ENCODE results near the gene CYP21A2. TPM values are rescaled to one million over a fixed set of nuclear protein-coding genes. Genes with fewer than 3 reads are reported as not detected.
"Not testable (repeated sequence)": the region's sequence is repeated elsewhere in the genome, so short reads cannot be mapped to it uniquely, and the experiment has no call there.

The CYP21A2 gene
- total and polyA plus RNA-seq, 2 donors (not counting 1 experiment from before 2014, with no cell fraction given): not detected

DNA sequence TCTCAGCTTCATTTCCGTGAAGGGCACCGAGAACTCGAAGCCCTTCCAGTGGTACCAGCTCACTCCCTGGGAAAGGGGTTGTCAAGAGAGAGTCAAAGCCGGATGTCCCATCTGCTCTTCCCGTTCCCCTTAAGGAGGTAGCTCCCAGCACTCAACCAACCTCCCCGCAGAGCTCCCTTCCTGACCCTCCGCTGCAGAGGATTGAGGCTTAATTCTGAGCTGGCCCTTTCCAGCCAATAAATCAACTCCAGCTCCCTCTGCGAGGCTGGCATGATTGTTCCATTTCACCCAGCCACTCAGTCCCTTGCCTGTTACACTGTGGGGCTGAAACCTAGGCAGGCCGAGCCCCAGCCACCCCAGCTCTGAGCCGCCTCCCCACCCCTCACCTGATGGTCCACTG is 3.2 kb downstream of the CYP21A2 start:
- CTCF ChIA-PET; H3K27ac Mint-ChIP-seq; POLR2A ChIA-PET; H4K20me1 ChIP-seq (ENCODE audit: control insufficient read depth, insufficient read depth, low read length, poor library complexity, severe bottlenecking); H3K27me3 Mint-ChIP-seq; H3K4me2 ChIP-seq (replicated peaks; ENCODE audit: low read depth, low read length, poor library complexity, severe bottlenecking); H3K9ac ChIP-seq (ENCODE audit: low read length); DNase-seq; ATAC-seq (ENCODE audit: low read depth); H3K9me3 Mint-ChIP-seq (ENCODE audit: insufficient read depth); H2AFZ ChIP-seq (ENCODE audit: insufficient read depth, low read depth, low read length, poor library complexity, severe bottlenecking); H3K4me3 Mint-ChIP-seq; H3K79me2 ChIP-seq (ENCODE audit: control insufficient read depth, insufficient read depth, low read length); H3K27ac ChIP-seq (ENCODE audit: low read length in 2 of 2); H3K4me1 ChIP-seq (ENCODE audit: control insufficient read depth in 2 of 2, insufficient read depth in 2 of 2, low read length in 2 of 2); H3K27me3 ChIP-seq (replicated peaks in 1 of 4; ENCODE audit: control extremely low read depth in 1 of 4, control insufficient read depth in 3 of 4, insufficient read depth in 4 of 4, low read length in 3 of 4); H3K9me3 ChIP-seq (ENCODE audit: control extremely low read depth in 1 of 3, control insufficient read depth in 2 of 3, insufficient read depth in 1 of 3, low read length in 2 of 3); H3K36me3 ChIP-seq (replicated peaks in 1 of 2; ENCODE audit: control extremely low read depth in 1 of 2, control insufficient read depth in 1 of 2, extremely low read depth in 1 of 2, insufficient read depth in 2 of 2, low read length in 1 of 2); H3K4me1 Mint-ChIP-seq; H3K4me3 ChIP-seq (ENCODE audit: control extremely low read depth in 1 of 5, extremely low read depth in 1 of 5, insufficient read depth in 1 of 5, low read depth in 2 of 5, low read length in 4 of 5): not testable (repeated sequence)
- WGBS (ENCODE audit: insufficient coverage): no CpG with 5 or more reads among the region's 10 CpGs
- intact Hi-C loops (cut with micrococcal nuclease): loop anchor here (10.0 kb wide), 2 partner anchors 113 to 753 kb away; partner anchors contain the start of genes PPT2 and PRRT1

DNA sequence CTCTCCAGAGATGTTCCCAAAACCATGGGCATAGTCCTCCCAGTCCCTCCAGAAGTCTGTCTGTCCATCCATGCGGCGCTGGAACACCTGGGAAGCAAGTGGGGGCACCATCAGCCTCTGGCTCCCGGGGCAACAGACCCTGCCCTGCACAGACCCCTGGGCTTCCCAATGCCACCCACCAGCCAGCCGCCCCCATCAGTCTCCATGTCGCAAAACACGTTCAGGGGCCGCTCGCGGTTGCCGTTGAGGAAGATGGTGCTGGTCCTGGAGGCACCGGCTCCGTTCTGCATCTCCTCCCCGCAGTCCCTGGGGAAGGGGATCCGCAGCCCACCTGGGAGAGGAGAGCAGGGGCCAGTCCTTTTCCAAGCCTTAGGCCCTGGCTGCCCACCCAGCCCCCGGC is 4.1 kb downstream of the CYP21A2 start:
- H3K4me1 Mint-ChIP-seq; CTCF ChIA-PET; DNase-seq; H3K27me3 Mint-ChIP-seq; H3K36me3 ChIP-seq (replicated peaks in 1 of 2; ENCODE audit: control extremely low read depth in 1 of 2, control insufficient read depth in 1 of 2, extremely low read depth in 1 of 2, insufficient read depth in 2 of 2, low read length in 1 of 2); H3K9me3 Mint-ChIP-seq (ENCODE audit: insufficient read depth); H3K4me1 ChIP-seq (ENCODE audit: control insufficient read depth in 2 of 2, insufficient read depth in 2 of 2, low read length in 2 of 2); H3K27ac ChIP-seq (ENCODE audit: low read length in 2 of 2); H3K4me3 Mint-ChIP-seq; H2AFZ ChIP-seq (ENCODE audit: insufficient read depth, low read depth, low read length, poor library complexity, severe bottlenecking); POLR2A ChIA-PET; H3K27ac Mint-ChIP-seq; H3K27me3 ChIP-seq (replicated peaks in 1 of 4; ENCODE audit: control extremely low read depth in 1 of 4, control insufficient read depth in 3 of 4, insufficient read depth in 4 of 4, low read length in 3 of 4); H3K9me3 ChIP-seq (ENCODE audit: control extremely low read depth in 1 of 3, control insufficient read depth in 2 of 3, insufficient read depth in 1 of 3, low read length in 2 of 3); H3K4me3 ChIP-seq (ENCODE audit: control extremely low read depth in 1 of 5, extremely low read depth in 1 of 5, insufficient read depth in 1 of 5, low read depth in 2 of 5, low read length in 4 of 5); H3K4me2 ChIP-seq (replicated peaks; ENCODE audit: low read depth, low read length, poor library complexity, severe bottlenecking); H3K79me2 ChIP-seq (ENCODE audit: control insufficient read depth, insufficient read depth, low read length); ATAC-seq (ENCODE audit: low read depth); H4K20me1 ChIP-seq (ENCODE audit: control insufficient read depth, insufficient read depth, low read length, poor library complexity, severe bottlenecking); H3K9ac ChIP-seq (ENCODE audit: low read length): not testable (repeated sequence)
- intact Hi-C loops (cut with micrococcal nuclease): loop anchor here (10.0 kb wide), 2 partner anchors 113 to 753 kb away; partner anchors contain the start of genes PPT2 and PRRT1
- WGBS (ENCODE audit: insufficient coverage): 90% methylated on average over 3 of the region's 15 CpGs

GRCh38 chr6:32043589-32044380 is 5.6 kb downstream of the CYP21A2 start:
- H3K36me3 ChIP-seq (replicated peaks in 1 of 2; ENCODE audit: control extremely low read depth in 1 of 2, control insufficient read depth in 1 of 2, extremely low read depth in 1 of 2, insufficient read depth in 2 of 2, low read length in 1 of 2); H3K4me2 ChIP-seq (replicated peaks; ENCODE audit: low read depth, low read length, poor library complexity, severe bottlenecking); H3K4me1 Mint-ChIP-seq; H3K4me1 ChIP-seq (ENCODE audit: control insufficient read depth in 2 of 2, insufficient read depth in 2 of 2, low read length in 2 of 2); H3K4me3 Mint-ChIP-seq; H3K4me3 ChIP-seq (ENCODE audit: control extremely low read depth in 1 of 5, extremely low read depth in 1 of 5, insufficient read depth in 1 of 5, low read depth in 2 of 5, low read length in 4 of 5); H2AFZ ChIP-seq (ENCODE audit: insufficient read depth, low read depth, low read length, poor library complexity, severe bottlenecking); H3K27me3 Mint-ChIP-seq; POLR2A ChIA-PET; H3K9me3 ChIP-seq (ENCODE audit: control extremely low read depth in 1 of 3, control insufficient read depth in 2 of 3, insufficient read depth in 1 of 3, low read length in 2 of 3); H3K27ac Mint-ChIP-seq; H3K27me3 ChIP-seq (replicated peaks in 1 of 4; ENCODE audit: control extremely low read depth in 1 of 4, control insufficient read depth in 3 of 4, insufficient read depth in 4 of 4, low read length in 3 of 4); H3K27ac ChIP-seq (ENCODE audit: low read length in 2 of 2); H4K20me1 ChIP-seq (ENCODE audit: control insufficient read depth, insufficient read depth, low read length, poor library complexity, severe bottlenecking); DNase-seq; ATAC-seq (ENCODE audit: low read depth); CTCF ChIA-PET; H3K9ac ChIP-seq (ENCODE audit: low read length); H3K9me3 Mint-ChIP-seq (ENCODE audit: insufficient read depth); H3K79me2 ChIP-seq (ENCODE audit: control insufficient read depth, insufficient read depth, low read length): not testable (repeated sequence)
- intact Hi-C loops (cut with micrococcal nuclease): loop anchor here (10.0 kb wide), 2 partner anchors 111 to 751 kb away; partner anchors contain the start of genes PPT2 and PRRT1
- 82% methylated on average over 10 of the region's 31 CpGs for WGBS (ENCODE audit: insufficient coverage)

GRCh38 chr6:32044916-32045315 is 6.7 kb downstream of the CYP21A2 start:
- H4K20me1 ChIP-seq (ENCODE audit: control insufficient read depth, insufficient read depth, low read length, poor library complexity, severe bottlenecking); H3K9ac ChIP-seq (ENCODE audit: low read length); DNase-seq; H3K4me3 Mint-ChIP-seq; H3K27me3 ChIP-seq (replicated peaks in 1 of 4; ENCODE audit: control extremely low read depth in 1 of 4, control insufficient read depth in 3 of 4, insufficient read depth in 4 of 4, low read length in 3 of 4); H3K79me2 ChIP-seq (ENCODE audit: control insufficient read depth, insufficient read depth, low read length); H3K9me3 ChIP-seq (ENCODE audit: control extremely low read depth in 1 of 3, control insufficient read depth in 2 of 3, insufficient read depth in 1 of 3, low read length in 2 of 3); H3K4me1 Mint-ChIP-seq; H3K4me3 ChIP-seq (ENCODE audit: control extremely low read depth in 1 of 5, extremely low read depth in 1 of 5, insufficient read depth in 1 of 5, low read depth in 2 of 5, low read length in 4 of 5); H3K36me3 ChIP-seq (replicated peaks in 1 of 2; ENCODE audit: control extremely low read depth in 1 of 2, control insufficient read depth in 1 of 2, extremely low read depth in 1 of 2, insufficient read depth in 2 of 2, low read length in 1 of 2); ATAC-seq (ENCODE audit: low read depth); POLR2A ChIA-PET; CTCF ChIA-PET; H3K27ac ChIP-seq (ENCODE audit: low read length in 2 of 2); H3K27me3 Mint-ChIP-seq; H3K27ac Mint-ChIP-seq; H3K9me3 Mint-ChIP-seq (ENCODE audit: insufficient read depth); H3K4me2 ChIP-seq (replicated peaks; ENCODE audit: low read depth, low read length, poor library complexity, severe bottlenecking); H2AFZ ChIP-seq (ENCODE audit: insufficient read depth, low read depth, low read length, poor library complexity, severe bottlenecking); H3K4me1 ChIP-seq (ENCODE audit: control insufficient read depth in 2 of 2, insufficient read depth in 2 of 2, low read length in 2 of 2): not testable (repeated sequence)
- intact Hi-C loops (cut with micrococcal nuclease): loop anchor here (10.0 kb wide), 2 partner anchors 110 to 750 kb away; partner anchors contain the start of genes PPT2 and PRRT1
- 88% methylated on average over 6 of the region's 18 CpGs for WGBS (ENCODE audit: insufficient coverage)

Data from B cell (primary cell).